ENCODE measurements around the gene EXTL2.

Gene EXTL2

DNA sequence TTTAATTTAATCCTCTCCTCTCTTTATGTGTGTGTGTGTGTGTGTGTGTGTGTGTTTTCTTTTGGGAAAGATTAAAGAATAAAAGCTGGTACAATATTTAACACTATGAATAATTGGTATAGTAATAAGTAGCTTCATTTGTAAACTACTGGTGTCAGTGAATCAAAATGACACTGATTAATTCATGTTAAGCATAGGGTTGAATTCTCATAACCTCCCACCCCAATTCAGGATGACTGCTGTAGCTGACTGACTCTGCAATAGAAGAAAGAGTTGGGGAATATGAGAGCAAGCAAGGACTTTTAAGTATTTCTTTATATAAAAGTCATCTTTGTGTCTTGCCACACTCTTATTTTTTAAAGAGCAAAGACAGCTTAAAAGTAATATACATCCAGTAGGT, 14.4 kb upstream of the EXTL2 start:
- TF ChIP-seq, protein P1, sequence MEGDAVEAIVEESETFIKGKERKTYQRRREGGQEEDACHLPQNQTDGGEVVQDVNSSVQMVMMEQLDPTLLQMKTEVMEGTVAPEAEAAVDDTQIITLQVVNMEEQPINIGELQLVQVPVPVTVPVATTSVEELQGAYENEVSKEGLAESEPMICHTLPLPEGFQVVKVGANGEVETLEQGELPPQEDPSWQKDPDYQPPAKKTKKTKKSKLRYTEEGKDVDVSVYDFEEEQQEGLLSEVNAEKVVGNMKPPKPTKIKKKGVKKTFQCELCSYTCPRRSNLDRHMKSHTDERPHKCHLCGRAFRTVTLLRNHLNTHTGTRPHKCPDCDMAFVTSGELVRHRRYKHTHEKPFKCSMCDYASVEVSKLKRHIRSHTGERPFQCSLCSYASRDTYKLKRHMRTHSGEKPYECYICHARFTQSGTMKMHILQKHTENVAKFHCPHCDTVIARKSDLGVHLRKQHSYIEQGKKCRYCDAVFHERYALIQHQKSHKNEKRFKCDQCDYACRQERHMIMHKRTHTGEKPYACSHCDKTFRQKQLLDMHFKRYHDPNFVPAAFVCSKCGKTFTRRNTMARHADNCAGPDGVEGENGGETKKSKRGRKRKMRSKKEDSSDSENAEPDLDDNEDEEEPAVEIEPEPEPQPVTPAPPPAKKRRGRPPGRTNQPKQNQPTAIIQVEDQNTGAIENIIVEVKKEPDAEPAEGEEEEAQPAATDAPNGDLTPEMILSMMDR (IDR thresholded peaks at IDR 0.05), result no peak

GRCh38 chr1:100907887-100908286, 13.2 kb upstream of the EXTL2 start:
- Histone ChIP-seq H3K27ac (no peak overlapping the region), H3K4me1 (no peaks in the 10 kb centered on the region), H3K9me3 (no peaks in the 10 kb centered on the region), H3K27me3 (no peaks in the 10 kb centered on the region), H3K36me3 (peaks cover 37 to 61% (median 57%) of the 10 kb centered on the region in 3 donors), H3K4me3 (no peak overlapping the region)
- DNase-seq, result no peak
- TF ChIP-seq, protein P1 (IDR thresholded peaks at IDR 0.05), result no peak
- intact Hi-C loops (cut with DNase I; ENCODE audit: low total_unique reads), result no loop called here

More for the DNA sequence above, 14.4 kb upstream of the EXTL2 start:
- H3K9me3 ChIP-seq, result no peaks in the 10 kb centered on the region
- no peak overlapping the region for H3K4me3 ChIP-seq
- intact Hi-C loops (cut with DNase I; ENCODE audit: low total_unique reads), result no loop called here
- H3K4me1 ChIP-seq, result no peaks in the 10 kb centered on the region
- H3K27ac ChIP-seq, result no peak overlapping the region
- peaks cover 43 to 71% (median 64%) of the 10 kb centered on the region in 3 donors for H3K36me3 ChIP-seq
- DNase-seq, result no peak
- no peaks in the 10 kb centered on the region for H3K27me3 ChIP-seq

DNA sequence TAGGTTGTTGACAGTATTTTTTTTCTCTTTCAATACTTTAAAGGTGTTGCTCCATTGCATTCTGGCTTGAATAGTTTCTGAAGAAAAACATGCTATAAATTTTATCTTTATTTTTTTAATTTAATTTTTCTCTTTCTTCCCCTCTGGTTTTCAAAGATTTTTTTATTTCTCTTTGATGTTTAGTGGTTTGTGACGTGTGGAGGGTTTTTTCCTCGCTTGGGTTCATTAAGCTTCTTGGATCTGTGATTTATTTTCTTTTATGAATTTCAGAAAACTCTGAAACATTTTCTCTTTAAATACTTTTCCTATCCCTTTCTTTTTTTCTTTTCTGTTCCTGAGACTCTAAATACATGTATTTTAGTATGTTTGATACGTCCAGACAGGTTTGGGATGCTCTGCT, 10.5 kb upstream of the EXTL2 start:
- peaks cover 32 to 57% (median 41%) of the 10 kb centered on the region in 3 donors for H3K36me3 ChIP-seq
- H3K27me3 ChIP-seq, result no peaks in the 10 kb centered on the region
- no peaks in the 10 kb centered on the region for H3K9me3 ChIP-seq
- H3K4me3 ChIP-seq, result no peak overlapping the region
- no peak for DNase-seq
- intact Hi-C loops (cut with DNase I; ENCODE audit: low total_unique reads), result no loop called here
- TF ChIP-seq, protein P1 (IDR thresholded peaks at IDR 0.05), result no peak
- no peaks in the 10 kb centered on the region for H3K4me1 ChIP-seq
- no peak overlapping the region for H3K27ac ChIP-seq

GRCh38 chr1:100904528-100904927, 9.9 kb upstream of the EXTL2 start:
- Histone ChIP-seq H3K4me1 (no peaks in the 10 kb centered on the region), H3K27me3 (no peaks in the 10 kb centered on the region), H3K9me3 (no peaks in the 10 kb centered on the region), H3K36me3 (peaks cover 30 to 60% (median 39%) of the 10 kb centered on the region in 3 donors), H3K27ac (no peak overlapping the region), H3K4me3 (no peak overlapping the region)
- no peak for DNase-seq
- TF ChIP-seq, protein P1 (IDR thresholded peaks at IDR 0.05), result no peak
- intact Hi-C loops (cut with DNase I; ENCODE audit: low total_unique reads), result no loop called here

DNA sequence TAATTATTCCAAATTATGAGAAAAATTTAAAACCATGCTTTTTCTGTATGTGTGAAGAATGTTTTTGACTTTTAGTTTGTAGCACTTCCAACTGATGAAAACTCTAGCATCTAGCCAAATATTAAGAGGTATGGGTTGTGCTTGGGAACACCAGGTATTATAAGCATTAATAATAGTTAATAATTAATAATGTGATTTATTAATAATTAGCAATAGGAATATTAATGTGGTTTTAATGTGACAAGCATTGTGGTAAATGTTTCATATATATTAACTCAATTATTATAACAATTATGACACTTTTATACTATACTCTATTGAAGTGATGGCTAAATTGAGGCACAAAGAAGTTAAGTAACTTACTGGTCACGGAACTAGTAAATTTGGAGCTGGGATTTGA, 9.1 kb upstream of the EXTL2 start:
- Histone ChIP-seq H3K9me3 (no peaks in the 10 kb centered on the region), H3K4me1 (no peaks in the 10 kb centered on the region), H3K27me3 (no peaks in the 10 kb centered on the region), H3K27ac (no peak overlapping the region), H3K36me3 (peaks cover 26 to 55% (median 31%) of the 10 kb centered on the region in 3 donors), H3K4me3 (no peak overlapping the region)
- intact Hi-C loops (cut with DNase I; ENCODE audit: low total_unique reads), result no loop called here
- TF ChIP-seq, protein P1 (IDR thresholded peaks at IDR 0.05), result no peak
- no peak for DNase-seq

DNA sequence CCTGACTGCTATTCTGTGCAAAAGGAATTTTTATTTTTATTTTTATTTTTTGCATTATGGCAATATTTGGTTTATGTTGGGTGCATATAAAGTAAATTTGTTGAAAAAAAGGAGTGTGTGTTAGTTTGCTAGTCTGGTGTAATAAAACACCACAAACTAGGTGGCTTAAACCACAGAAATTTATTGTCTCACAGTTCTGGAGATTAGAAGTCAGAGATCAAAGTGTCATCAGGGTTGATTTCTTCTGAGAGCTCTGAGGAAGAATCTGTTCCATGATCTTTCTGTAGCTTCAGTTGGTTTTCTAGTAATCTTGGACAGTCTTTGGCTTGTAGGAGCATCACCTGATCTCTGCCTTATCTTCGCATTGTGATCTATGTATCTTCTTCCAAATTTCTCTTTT, 7.7 kb upstream of the EXTL2 start:
- H3K27ac ChIP-seq, result no peak overlapping the region
- no peak overlapping the region for H3K4me3 ChIP-seq
- intact Hi-C loops (cut with DNase I; ENCODE audit: low total_unique reads), result no loop called here
- TF ChIP-seq, protein P1 (IDR thresholded peaks at IDR 0.05), result no peak
- no peaks in the 10 kb centered on the region for H3K9me3 ChIP-seq
- peaks cover 21 to 43% (median 26%) of the 10 kb centered on the region in 3 donors for H3K36me3 ChIP-seq
- H3K4me1 ChIP-seq, result peaks cover 0 to 11% (median 8%) of the 10 kb centered on the region in 4 donors
- DNase-seq, result no peak
- H3K27me3 ChIP-seq, result no peaks in the 10 kb centered on the region
